WTC11 (cell line): ENCODE data around the gene CCNJ.

Experiments used
- CREM ChIP-seq: sonication (generic); formaldehyde crosslinking; IDR thresholded peaks from 2 replicates; pipeline ENCODE4 v1.8.1; 2022; ENCODE audit warnings: mild to moderate bottlenecking, missing genetic modification reagents, moderate library complexity
- TF ChIP-seq, protein P1 (sequence below): sonication (generic); formaldehyde crosslinking; IDR thresholded peaks from 2 replicates; pipeline ENCODE4 v1.8.0; 2022; ENCODE audit warnings: mild to moderate bottlenecking, missing genetic modification reagents
- TF ChIP-seq, protein P2 (sequence below): fragments of 200-600 bp; IDR thresholded peaks from 2 replicates; pipeline ENCODE4 v1.8.0; 2022; ENCODE audit warnings: antibody characterized with exemption

DNA sequence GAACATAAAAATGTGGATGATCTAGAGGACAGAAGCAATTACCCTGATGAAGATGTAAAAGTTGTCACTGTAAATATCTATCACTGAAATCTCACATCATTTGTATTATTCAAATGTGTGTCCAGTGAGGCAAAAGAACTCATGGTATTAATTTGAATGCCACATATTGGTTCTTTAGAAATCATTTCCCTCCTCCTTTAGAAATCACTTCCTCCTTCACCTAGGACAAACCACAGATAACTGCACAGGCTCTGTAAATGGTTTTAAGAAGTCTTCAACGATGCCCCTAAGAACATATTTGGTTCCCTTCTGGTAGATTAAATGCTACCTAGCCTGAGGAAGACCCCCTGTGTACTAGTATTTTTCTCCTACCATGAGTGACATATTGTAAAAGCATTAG, 53.6 kb downstream of the CCNJ start:
- TF ChIP-seq, protein P1, sequence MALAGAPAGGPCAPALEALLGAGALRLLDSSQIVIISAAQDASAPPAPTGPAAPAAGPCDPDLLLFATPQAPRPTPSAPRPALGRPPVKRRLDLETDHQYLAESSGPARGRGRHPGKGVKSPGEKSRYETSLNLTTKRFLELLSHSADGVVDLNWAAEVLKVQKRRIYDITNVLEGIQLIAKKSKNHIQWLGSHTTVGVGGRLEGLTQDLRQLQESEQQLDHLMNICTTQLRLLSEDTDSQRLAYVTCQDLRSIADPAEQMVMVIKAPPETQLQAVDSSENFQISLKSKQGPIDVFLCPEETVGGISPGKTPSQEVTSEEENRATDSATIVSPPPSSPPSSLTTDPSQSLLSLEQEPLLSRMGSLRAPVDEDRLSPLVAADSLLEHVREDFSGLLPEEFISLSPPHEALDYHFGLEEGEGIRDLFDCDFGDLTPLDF, result no peak
- TF ChIP-seq, protein P2, sequence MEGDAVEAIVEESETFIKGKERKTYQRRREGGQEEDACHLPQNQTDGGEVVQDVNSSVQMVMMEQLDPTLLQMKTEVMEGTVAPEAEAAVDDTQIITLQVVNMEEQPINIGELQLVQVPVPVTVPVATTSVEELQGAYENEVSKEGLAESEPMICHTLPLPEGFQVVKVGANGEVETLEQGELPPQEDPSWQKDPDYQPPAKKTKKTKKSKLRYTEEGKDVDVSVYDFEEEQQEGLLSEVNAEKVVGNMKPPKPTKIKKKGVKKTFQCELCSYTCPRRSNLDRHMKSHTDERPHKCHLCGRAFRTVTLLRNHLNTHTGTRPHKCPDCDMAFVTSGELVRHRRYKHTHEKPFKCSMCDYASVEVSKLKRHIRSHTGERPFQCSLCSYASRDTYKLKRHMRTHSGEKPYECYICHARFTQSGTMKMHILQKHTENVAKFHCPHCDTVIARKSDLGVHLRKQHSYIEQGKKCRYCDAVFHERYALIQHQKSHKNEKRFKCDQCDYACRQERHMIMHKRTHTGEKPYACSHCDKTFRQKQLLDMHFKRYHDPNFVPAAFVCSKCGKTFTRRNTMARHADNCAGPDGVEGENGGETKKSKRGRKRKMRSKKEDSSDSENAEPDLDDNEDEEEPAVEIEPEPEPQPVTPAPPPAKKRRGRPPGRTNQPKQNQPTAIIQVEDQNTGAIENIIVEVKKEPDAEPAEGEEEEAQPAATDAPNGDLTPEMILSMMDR, result no peak
- TF ChIP-seq CREM (CRISPR knock-in tag), result no peak
